SK-N-MC (cell line): ENCODE results near the gene WDR20.

Source experiments
- EZH2 ChIP-seq: fragments of 200-600 bp; sonication (generic); IDR thresholded peaks from one replicate; pipeline ENCODE4 v1.6.1; 2017; ENCODE audit warnings: antibody characterized with exemption
- POLR2AphosphoS5 ChIP-seq: IDR thresholded peaks from 2 replicates; pipeline ENCODE4 v1.6.1; 2012; ENCODE audit warnings: mild to moderate bottlenecking, low read depth, low read length, borderline replicate concordance

DNA sequence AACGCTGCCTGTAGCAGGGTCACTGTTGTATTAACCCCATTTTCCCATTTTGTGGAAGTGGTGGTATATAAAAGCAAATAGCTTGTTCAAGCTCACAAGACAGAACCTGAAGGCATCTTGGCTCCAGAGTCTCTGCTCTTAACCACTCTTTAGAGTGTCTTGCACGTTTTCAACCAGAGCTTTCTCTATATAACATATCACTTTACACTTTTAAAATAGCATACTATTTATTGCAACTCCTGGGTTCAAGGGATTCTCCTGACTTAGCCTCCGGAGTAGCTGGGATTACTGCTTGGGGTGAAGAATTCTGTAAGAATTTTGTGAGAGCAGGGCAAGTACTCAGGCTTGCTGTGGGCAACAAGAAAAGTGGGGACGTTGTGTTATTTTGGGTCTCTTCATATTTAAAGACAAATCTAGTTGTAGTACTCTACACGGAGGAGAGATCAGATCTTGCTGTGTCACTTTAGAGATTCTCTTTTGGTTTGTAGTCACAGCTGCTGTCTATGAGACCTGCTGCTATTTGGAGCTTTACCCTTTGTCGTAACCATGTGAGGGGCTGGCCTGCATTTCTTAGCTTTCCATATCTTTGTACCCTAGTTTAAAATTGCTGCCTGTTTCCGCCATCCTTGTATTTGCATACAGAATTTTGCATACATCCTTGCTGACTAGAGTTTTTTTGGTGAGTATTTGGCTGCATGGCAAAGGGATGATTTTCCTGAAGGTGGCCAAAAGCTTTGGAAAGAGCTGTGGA, 40.7 kb downstream of the WDR20 start:
- TF ChIP-seq POLR2AphosphoS5: no peak
- TF ChIP-seq EZH2: no peak
